Esophagus squamous epithelium (tissue), 5 donors: ENCODE measurements around the gene CCDC71. TPM values are rescaled to one million over a fixed set of nuclear protein-coding genes. Genes with fewer than 3 reads are reported as not detected.

Experiments
- DNase-seq: peaks from one replicate; lab custom pipeline; 2025; lab: John Stamatoyannopoulos, UW
- H3K27ac ChIP-seq, 4 donors: fragments of 200-600 bp; sonication (generic); one replicate each; pipeline ENCODE4 v1.5.1; 2016 to 2019; ENCODE audit warnings: mild to moderate bottlenecking in 1 of 4
- H3K27me3 ChIP-seq, 4 donors: fragments of 200-600 bp; sonication (generic); 1 replicate in 3 of 4; 2 replicates in 1 of 4; pipeline versions ENCODE4 v1.5.1 to v1.6.0; 2017 to 2021; ENCODE audit warnings: antibody characterized with exemption in 1 of 4
- H3K36me3 ChIP-seq, 3 donors: fragments of 200-600 bp; sonication (generic); one replicate each; pipeline ENCODE4 v1.5.1; 2016 to 2019
- H3K4me1 ChIP-seq, 3 donors: fragments of 200-600 bp; sonication (generic); one replicate each; pipeline ENCODE4 v1.5.1; 2017 to 2019
- H3K4me3 ChIP-seq, 4 donors: fragments of 200-600 bp; sonication (generic); 1 replicate in 3 of 4; 2 replicates in 1 of 4; pipeline ENCODE4 v1.5.1; 2016 to 2019; ENCODE audit warnings: mild to moderate bottlenecking in 2 of 4, moderate library complexity in 1 of 4
- H3K9me3 ChIP-seq, 3 donors: fragments of 200-600 bp; sonication (generic); one replicate each; pipeline ENCODE4 v1.5.1; 2016 to 2019
- CTCF ChIP-seq, 6 experiments: fragments of 450-650 bp in 4 of 6; fragments of 200-600 bp in 2 of 6; sonication (generic) in 2 of 6; IDR thresholded peaks; one replicate each; pipeline ENCODE4 v1.5.1; 2016 to 2019; ENCODE audit warnings: antibody characterized with exemption in 6 of 6, mild to moderate bottlenecking in 4 of 6, moderate library complexity in 4 of 6
- POLR2A ChIP-seq, 4 donors: fragments of 450-650 bp; IDR thresholded peaks; one replicate each; pipeline ENCODE4 v1.6.1; 2017; ENCODE audit warnings: antibody characterized with exemption in 4 of 4, mild to moderate bottlenecking in 4 of 4, moderate library complexity in 3 of 4
- WGBS, 2 donors: methylation state at CpG; one replicate each; pipeline ENCODE4 v1.1.5; 2018; 5-methylcytosine and 5-hydroxymethylcytosine counted together
- intact Hi-C: fragments of 100-400 bp; cut with DNase I; formaldehyde crosslinking; loops from one replicate; pipeline ENCODE4 v1.15.0; 2022
- total RNA-seq, 4 donors: library from RNA; depleted of rRNA; stranded (reverse); fragments of >200 nt; gene quantifications; one replicate each; pipeline ENCODE4 v1.1.0, GENCODE V29; 2016
- donor health status: DM: yes; HTN: yes; CAD: no.

Gene CCDC71
- total RNA-seq, 4 donors from 2014 or later = 17.0 to 31.1 (median 23.1) TPM

- Histone ChIP-seq H3K27me3 (no peaks in the 10 kb centered on the region), H3K27ac (peak overlapping the region; percentile 84 to 94 (median 89)), H3K9me3 (no peaks in the 10 kb centered on the region), H3K36me3 (peaks cover 0 to 43% (median 16%) of the 10 kb centered on the region in 3 donors), H3K4me1 (peaks cover 31 to 56% (median 33%) of the 10 kb centered on the region in 3 donors), H3K4me3 (peak overlapping the region; percentile 52 to 84 (median 80))
- WGBS, 2 donors = no CpG with 5 or more reads among the region's 7 CpGs
- intact Hi-C loops = loop anchor here (10.0 kb wide), 2 partner anchors 102 to 162 kb away; partner anchors contain the start of gene C3orf62
- TF ChIP-seq CTCF (IDR thresholded peaks at IDR 0.05) (no peak), POLR2A (IDR thresholded peaks at IDR 0.05) (no peak)
- no peak for DNase-seq
These were observed 6.5 kb upstream of the CCDC71 start for GRCh38 chr3:49172551-49173041.

GRCh38 chr3:49171775-49172500 lies 5.8 kb upstream of the CCDC71 start:
- WGBS, 2 donors = 21 to 31% methylated on average over 4 of the region's 7 CpGs
- Histone ChIP-seq H3K9me3 (no peaks in the 10 kb centered on the region), H3K4me3 (peak overlapping the region; percentile 52 to 84 (median 80)), H3K36me3 (peaks cover 0 to 37% (median 16%) of the 10 kb centered on the region in 3 donors), H3K27me3 (no peaks in the 10 kb centered on the region), H3K4me1 (peaks cover 31 to 56% (median 33%) of the 10 kb centered on the region in 3 donors), H3K27ac (peak overlapping the region; percentile 84 to 94 (median 89))
- TF ChIP-seq CTCF (IDR thresholded peaks at IDR 0.05) (no peak), POLR2A (IDR thresholded peaks at IDR 0.05) (no peak)
- intact Hi-C loops = loop anchor here (10.0 kb wide), 2 partner anchors 103 to 163 kb away; partner anchors contain the start of gene C3orf62
- no peak for DNase-seq

- H3K9me3 ChIP-seq = no peaks in the 10 kb centered on the region
- peak within 1 kb of the TSS; percentile 52 to 84 (median 80) for H3K4me3 ChIP-seq
- H3K36me3 ChIP-seq = peaks cover 0 to 30% (median 14%) of the 10 kb centered on the region in 3 donors
- H3K27me3 ChIP-seq = no peaks in the 10 kb centered on the region
- H3K4me1 ChIP-seq = peaks cover 36 to 63% (median 38%) of the 10 kb centered on the region in 3 donors
- peak within 1 kb of the TSS; percentile 84 to 94 (median 89) for H3K27ac ChIP-seq
- TF ChIP-seq CTCF (IDR thresholded peaks at IDR 0.05) = peak; percentile 90 to 98 (median 97)
- peak in 2 of 4 donors; percentile 50 to 58 for TF ChIP-seq POLR2A (IDR thresholded peaks at IDR 0.05)
- 0% methylated on average over 3 of the region's 57 CpGs; no CpG with 5 or more reads in 1 of the 2 donors for WGBS, 2 donors
- no peak for DNase-seq
- intact Hi-C loops = loop anchor here (10.0 kb wide), 2 partner anchors 104 to 164 kb away; partner anchors contain the start of gene C3orf62
These were observed 5.1 kb upstream of the CCDC71 start, which contains the start of gene KLHDC8B for GRCh38 chr3:49171119-49171774. TSS of gene KLHDC8B (plus strand) at chr3:49171598. CDS start at chr3:49172770, 1,172 bp downstream.

- intact Hi-C loops = loop anchor here (10.0 kb wide), 2 partner anchors 104 to 164 kb away; partner anchors contain the start of gene C3orf62
- no CpG with 5 or more reads among the region's 1 CpG for WGBS, 2 donors
- H3K4me3 ChIP-seq = peak overlapping the region; percentile 52 to 84 (median 80)
- peaks cover 37 to 65% (median 39%) of the 10 kb centered on the region in 3 donors for H3K4me1 ChIP-seq
- no peaks in the 10 kb centered on the region for H3K9me3 ChIP-seq
- H3K27me3 ChIP-seq = no peaks in the 10 kb centered on the region
- no peak for DNase-seq
- peaks cover 0 to 24% (median 10%) of the 10 kb centered on the region in 3 donors for H3K36me3 ChIP-seq
- TF ChIP-seq CTCF (IDR thresholded peaks at IDR 0.05) (no peak), POLR2A (IDR thresholded peaks at IDR 0.05) (no peak)
- peak overlapping the region; percentile 84 to 94 (median 89) for H3K27ac ChIP-seq
These were observed 4.6 kb upstream of the CCDC71 start for GRCh38 chr3:49170744-49171118.
